GM12878 (cell line): Measurements from ENCODE around the gene USP34. TPM values are rescaled to one million over a fixed set of nuclear protein-coding genes. Genes with fewer than 3 reads are reported as not detected.

Experiments
- ATAC-seq: fragments of 200-7000 bp; cut with Tn5 transposase; 3 replicates; pipeline ENCODE4 v1.9.1; 2020; ENCODE audit warnings: mild to moderate bottlenecking, moderate library complexity
- BruUV-seq: library from RNA; stranded (reverse); fragments of 400-500 nt; replicated peaks from 2 replicates; lab custom pipeline; 2021; lab: Mats Ljungman, UMichigan
- CTCF ChIA-PET: fragments of 300-600 bp; sonication (Branson Sonifier 250); formaldehyde crosslinking; extraction: SDS; loops from one replicate; lab custom pipeline; 2021; ENCODE audit warnings: inconsistent platforms; lab: Yijun Ruan, JAX
- POLR2A ChIA-PET: fragments of 350-600 bp; formaldehyde crosslinking; extraction: SDS; loops from one replicate; lab custom pipeline; 2021; ENCODE audit warnings: inconsistent platforms; lab: Charles Lee
- RAD21 ChIA-PET: fragments of 300-600 bp; sonication (Branson Sonifier 250); formaldehyde crosslinking; loops from one replicate; lab custom pipeline; 2023; ENCODE audit warnings: antibody characterized with exemption; ENCODE audit not compliant: unreplicated experiment; lab: Charles Lee
- SMC1A ChIA-PET: fragments of 300-600 bp; sonication (Branson Sonifier 250); formaldehyde crosslinking; loops from one replicate; lab custom pipeline; 2023; ENCODE audit not compliant: unreplicated experiment, uncharacterized antibody; lab: Charles Lee
- DNase-seq: peaks from one replicate; pipeline ENCODE4 v3.0.0-alpha.2; 2011; ENCODE audit warnings: low read depth, low spot score
- FAIRE-seq: peaks from 3 replicates; lab custom pipeline; 2011; peaks lifted over from hg19 to GRCh38; lab: Jason Lieb, UNC
- H2AFZ ChIP-seq: 2 replicates; pipeline ENCODE4 v1.6.0; 2011; ENCODE audit warnings: low read depth, low read length, control low read depth; ENCODE audit not compliant: control insufficient read depth
- H3K27ac ChIP-seq: 2 replicates; pipeline ENCODE4 v1.5.1; 2011; ENCODE audit warnings: control low read depth; ENCODE audit not compliant: control insufficient read depth, insufficient read depth
- H3K27me3 ChIP-seq, 2 experiments: replicated peaks in 1 of 2; 2 replicates each; pipeline versions ENCODE4 v1.6.0 to v1.6.1; 2011; ENCODE audit warnings: low read length in 1 of 2; ENCODE audit not compliant: control insufficient read depth in 2 of 2, insufficient read depth in 2 of 2
- H3K36me3 ChIP-seq, 2 experiments: 2 replicates each; pipeline ENCODE4 v1.5.1; 2011; ENCODE audit warnings: low read length in 1 of 2; ENCODE audit not compliant: control insufficient read depth in 2 of 2, insufficient read depth in 2 of 2
- H3K4me1 ChIP-seq: 2 replicates; pipeline ENCODE4 v1.6.1; 2011; ENCODE audit warnings: mild to moderate bottlenecking, low read length, moderate library complexity, mixed read lengths; ENCODE audit not compliant: control insufficient read depth, insufficient read depth
- H3K4me2 ChIP-seq: 2 replicates; pipeline ENCODE4 v1.6.0; 2011; ENCODE audit warnings: control low read depth; ENCODE audit not compliant: control insufficient read depth, insufficient read depth
- H3K4me3 ChIP-seq: fragments of 200-600 bp; sonication (generic); 2 replicates; pipeline ENCODE4 v1.5.1; 2016
- H3K79me2 ChIP-seq: 2 replicates; pipeline ENCODE4 v1.6.0; 2011; ENCODE audit warnings: low read length; ENCODE audit not compliant: control insufficient read depth, insufficient read depth
- H3K9ac ChIP-seq: 2 replicates; pipeline ENCODE4 v1.8.0; 2011; ENCODE audit warnings: low read length, control low read depth, mixed read lengths; ENCODE audit not compliant: control insufficient read depth, insufficient read depth
- H3K9me3 ChIP-seq: replicated peaks from 3 replicates; pipeline ENCODE4 v1.5.1; 2011; ENCODE audit warnings: mild to moderate bottlenecking, low read length; ENCODE audit not compliant: control insufficient read depth, insufficient read depth
- H4K20me1 ChIP-seq: 2 replicates; pipeline ENCODE4 v1.6.0; 2011; ENCODE audit not compliant: control insufficient read depth, insufficient read depth
- ETV6 ChIP-seq, 2 experiments: fragments of 450-650 bp in 1 of 2; IDR thresholded peaks in 1 of 2; conservative IDR thresholded peaks in 1 of 2; 2 replicates each; pipeline ENCODE4 v1.6.1; 2014; ENCODE audit warnings: antibody characterized with exemption in 1 of 2, borderline replicate concordance in 1 of 2, low read depth in 1 of 2, mild to moderate bottlenecking in 1 of 2, moderate library complexity in 1 of 2
- HDAC2 ChIP-seq: fragments of 200-600 bp; sonication (generic); IDR thresholded peaks from 2 replicates; pipeline ENCODE4 v1.6.1; 2017
- MXI1 ChIP-seq: fragments of 150-350 bp; IDR thresholded peaks from 2 replicates; pipeline ENCODE4 v1.6.1; 2011; ENCODE audit warnings: low read depth, mild to moderate bottlenecking, inconsistent platforms, low read length, improper control_type of control experiment
- POU2F2 ChIP-seq: IDR thresholded peaks from 3 replicates; pipeline ENCODE4 v1.6.1; 2011; ENCODE audit warnings: low read depth, mild to moderate bottlenecking, low read length, borderline replicate concordance
- YY1 ChIP-seq: IDR thresholded peaks from 2 replicates; pipeline ENCODE4 v1.6.1; 2011; ENCODE audit warnings: low read depth, mild to moderate bottlenecking, low read length
- WGBS: methylation state at CpG from one replicate; pipeline ENCODE4 v1.1.6; 2016; ENCODE audit warnings: low lambda C conversion rate; ENCODE audit not compliant: insufficient replicate concordance, insufficient coverage; ENCODE audit errors: missing lambda C conversion rate; 5-methylcytosine and 5-hydroxymethylcytosine counted together
- in situ Hi-C: fragments of 300-500 bp; cut with MboI; formaldehyde crosslinking; loops from 9 replicates; pipeline ENCODE4 v1.14.3; 2018; ENCODE audit warnings: mixed read lengths
- intact Hi-C: fragments of 100-400 bp; cut with micrococcal nuclease; formaldehyde crosslinking; loops from one replicate; pipeline ENCODE4 v1.14.2; 2022; ENCODE audit not compliant: unreplicated experiment
- polyA plus RNA-seq, 11 experiments: library from polyadenylated mRNA; depleted of rRNA in 4 of 11; unstranded in 6 of 11; stranded (reverse) in 5 of 11; fragments of >200 nt; fragmentation: Nextera tagmentation in 4 of 11; fragmentation: Illumina TruSeq in 1 of 11; extraction: Ambion mirVana in 4 of 11; extraction: Trizol in 1 of 11; gene quantifications; 1 replicate in 1 of 11; 2 replicates in 10 of 11; pipeline versions ENCODE4 v1.2.1 to v1.2.3, GENCODE V29; 2011 to 2016; ENCODE audit warnings: inconsistent platforms in 2 of 11, missing spikeins in 2 of 11, low read depth in 1 of 11
- total RNA-seq, 4 experiments: library from RNA; depleted of rRNA in 3 of 4; stranded (reverse); fragments of >200 nt in 3 of 4; fragmentation: Illumina TruSeq in 1 of 4; extraction: Trizol in 1 of 4; gene quantifications; 2 replicates each; pipeline versions ENCODE4 v1.2.1 to v1.2.3, GENCODE V29; 2013 to 2021

The USP34 gene
- total and polyA plus RNA-seq, 10 of the 15 experiments (the other 5 are each of a cell fraction or from before 2014, with no cell fraction given): 26.2 to 106 (median 62.1) TPM

DNA sequence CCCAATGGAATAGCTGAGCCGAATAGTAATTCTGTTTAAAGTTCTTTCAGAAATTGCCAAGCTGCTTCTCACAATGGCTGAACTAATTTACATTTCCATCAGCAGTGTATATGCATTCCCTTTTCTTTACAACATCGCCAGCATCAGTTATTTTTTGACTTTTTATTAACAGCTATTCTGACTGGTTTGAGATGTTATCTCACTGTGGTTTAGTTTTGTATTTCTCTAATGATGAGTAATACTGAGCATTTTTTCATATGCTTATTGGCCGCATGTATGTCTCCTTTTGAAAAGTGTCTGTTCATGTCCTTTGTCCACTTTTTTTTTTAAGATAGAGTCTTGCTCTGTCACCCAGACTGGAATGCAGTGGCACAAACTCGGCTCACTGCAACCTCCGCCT lies 208.2 kb downstream of the USP34 start:
- Histone ChIP-seq H3K9ac (no peak overlapping the region), H4K20me1 (no peaks in the 10 kb centered on the region), H3K27ac (no peak overlapping the region), H2AFZ (no peak overlapping the region), H3K4me2 (no peak overlapping the region), H3K79me2 (no peaks in the 10 kb centered on the region), H3K36me3 (peaks cover 0 to 3% of the 10 kb centered on the region in 2 experiments; a peak in 1 of 4 replicates), H3K9me3 (no peaks in the 10 kb centered on the region), H3K27me3 (no peaks in the 10 kb centered on the region), H3K4me3 (no peak overlapping the region), H3K4me1 (no peaks in the 10 kb centered on the region)
- TF ChIP-seq YY1: no peak
- TF ChIP-seq HDAC2: no peak
- TF ChIP-seq POU2F2: no peak
- TF ChIP-seq ETV6 (conservative IDR thresholded peaks at IDR 0.05 in 1 of 2, IDR thresholded peaks at IDR 0.05 in 1 of 2; ENCODE audit: borderline replicate concordance in 1 of 2, low read depth in 1 of 2): no peak
- in situ Hi-C loops: no loop called here
- WGBS: 58% methylated on average over 4 of the region's 5 CpGs
- POLR2A ChIA-PET: interaction anchor here (0.6 kb wide), 1 partner anchor 244 kb away, joined by 3 read pairs; no protein-coding TSS in a partner anchor
- FAIRE-seq (no peak), DNase-seq (no peak), ATAC-seq (no peak; the same call in 2 of the 3 replicates)
- intact Hi-C loops: no loop called here
- CTCF ChIA-PET: interaction anchor here (0.5 to 0.6 kb wide), 3 partner anchors 258 to 593 kb away, joined by 3 to 4 read pairs (median 3); no protein-coding TSS in a partner anchor
- SMC1A ChIA-PET: interaction anchor here (0.8 to 1.3 kb wide), 3 partner anchors 12 to 272 kb away, joined by 3 to 6 read pairs (median 3); no protein-coding TSS in a partner anchor
- RAD21 ChIA-PET: no interaction called here
- no TSS peak for BruUV-seq

- ChIA-PET SMC1A (no interaction called here), CTCF (interaction anchor here (0.9 kb wide), 1 partner anchor 61 kb away, joined by 3 read pairs; no protein-coding TSS in a partner anchor), RAD21 (no interaction called here), POLR2A (no interaction called here)
- Histone ChIP-seq H4K20me1 (no peaks in the 10 kb centered on the region), H3K79me2 (no peaks in the 10 kb centered on the region), H3K27me3 (no peaks in the 10 kb centered on the region), H3K9ac (no peak overlapping the region), H3K4me3 (no peak overlapping the region), H3K9me3 (no peaks in the 10 kb centered on the region), H3K4me1 (no peaks in the 10 kb centered on the region), H3K27ac (no peak overlapping the region), H3K4me2 (no peak overlapping the region), H3K36me3 (peaks cover 0 to 17% of the 10 kb centered on the region in 2 experiments; a peak in 2 of 4 replicates), H2AFZ (no peak overlapping the region)
- no peak for FAIRE-seq
- in situ Hi-C loops (no loop called here), intact Hi-C loops (no loop called here)
- ATAC-seq: no peak
- no peak for DNase-seq
- BruUV-seq: no TSS peak
- no peak for TF ChIP-seq MXI1
- over 99% methylated on average over 7 of the region's 7 CpGs for WGBS
Measured at GRCh38 chr2:61257446-61257845, 213.4 kb downstream of the USP34 start.
